HepG2 (cell line): ENCODE results near the gene CAPN9. TPM values are rescaled to one million over a fixed set of nuclear protein-coding genes. Genes with fewer than 3 reads are reported as not detected.
A peak's percentile ranks its signal among the peaks of the same experiment; 100 is the strongest.

ENCODE experiments used
- CREM ChIP-seq, 2 experiments: sonication (generic) in 1 of 2; formaldehyde crosslinking in 1 of 2; IDR thresholded peaks; 2 replicates each; pipeline versions ENCODE4 v1.4.0 to v1.6.1; 2016 to 2020; ENCODE audit warnings: antibody characterized with exemption in 1 of 2, mild to moderate bottlenecking in 1 of 2, missing genetic modification reagents in 1 of 2
- HOXA3 ChIP-seq: sonication (generic); formaldehyde crosslinking; IDR thresholded peaks from 2 replicates; pipeline ENCODE4 v1.5.0; 2020; ENCODE audit warnings: missing genetic modification reagents
- JUND ChIP-seq: sonication (generic); formaldehyde crosslinking; IDR thresholded peaks from 2 replicates; pipeline ENCODE4 v1.8.0; 2022; ENCODE audit warnings: mild to moderate bottlenecking, missing genetic modification reagents
- MAFF ChIP-seq: IDR thresholded peaks from 2 replicates; pipeline ENCODE4 v1.6.1; 2011; ENCODE audit warnings: low read depth, low read length, improper control_type of control experiment
- SIX1 ChIP-seq: sonication (generic); formaldehyde crosslinking; IDR thresholded peaks from 2 replicates; pipeline ENCODE4 v1.4.0; 2020; ENCODE audit warnings: missing genetic modification reagents, borderline replicate concordance
- ZBTB40 ChIP-seq, 2 experiments: fragments of 450-650 bp in 1 of 2; sonication (generic) in 1 of 2; formaldehyde crosslinking in 1 of 2; IDR thresholded peaks; 2 replicates each; pipeline versions ENCODE4 v1.6.1 to v1.8.0; 2016 to 2022; ENCODE audit warnings: antibody characterized with exemption in 1 of 2, mild to moderate bottlenecking in 1 of 2, missing genetic modification reagents in 1 of 2
- ZNF354B ChIP-seq: sonication (generic); formaldehyde crosslinking; IDR thresholded peaks from 2 replicates; pipeline ENCODE4 v1.8.0; 2022; ENCODE audit warnings: mild to moderate bottlenecking, missing genetic modification reagents
- ZNF749 ChIP-seq: sonication (generic); formaldehyde crosslinking; IDR thresholded peaks from 2 replicates; pipeline ENCODE4 v1.8.0; 2022; ENCODE audit warnings: mild to moderate bottlenecking, missing genetic modification reagents, moderate library complexity, borderline replicate concordance
- ZNF776 ChIP-seq: sonication (generic); formaldehyde crosslinking; IDR thresholded peaks from 2 replicates; pipeline ENCODE4 v1.4.0; 2020; ENCODE audit warnings: mild to moderate bottlenecking, missing genetic modification reagents
- polyA plus RNA-seq, 8 experiments: library from polyadenylated mRNA; depleted of rRNA in 3 of 8; stranded (reverse) in 7 of 8; unstranded in 1 of 8; fragments of >200 nt; fragmentation: Illumina TruSeq in 4 of 8; extraction: Trizol in 4 of 8; gene quantifications; 2 replicates each; pipeline versions ENCODE4 v1.2.1 to v1.2.3, GENCODE V29; 2011 to 2016; ENCODE audit warnings: low read depth in 4 of 8, missing spikeins in 1 of 8, mixed read lengths in 1 of 8; ENCODE audit not compliant: insufficient read depth in 1 of 8
- total RNA-seq, 5 experiments: library from RNA; depleted of rRNA; stranded (reverse); fragments of >200 nt; fragmentation: Illumina TruSeq; extraction: Trizol; gene quantifications; 2 replicates each; pipeline ENCODE4 v1.2.3, GENCODE V29; 2016; ENCODE audit warnings: low read depth in 1 of 5
- TF ChIP-seq, protein P1 (sequence below): sonication (generic); formaldehyde crosslinking; IDR thresholded peaks from 2 replicates; pipeline ENCODE4 v1.5.0; 2020; ENCODE audit warnings: mild to moderate bottlenecking, missing genetic modification reagents
- TF ChIP-seq, protein P2 (sequence below): sonication (generic); formaldehyde crosslinking; IDR thresholded peaks from 2 replicates; pipeline ENCODE4 v1.5.1; 2020; ENCODE audit warnings: missing genetic modification reagents, mild to moderate bottlenecking, borderline replicate concordance
- TF ChIP-seq, protein P3 (sequence below): sonication (generic); formaldehyde crosslinking; IDR thresholded peaks from 2 replicates; pipeline ENCODE4 v1.5.0; 2020; ENCODE audit warnings: missing genetic modification reagents

The CAPN9 gene
- total and polyA plus RNA-seq, 2 of the 13 experiments (the other 11 are each of a cell fraction or from before 2014, with no cell fraction given): 0.04 to 0.31 TPM

DNA sequence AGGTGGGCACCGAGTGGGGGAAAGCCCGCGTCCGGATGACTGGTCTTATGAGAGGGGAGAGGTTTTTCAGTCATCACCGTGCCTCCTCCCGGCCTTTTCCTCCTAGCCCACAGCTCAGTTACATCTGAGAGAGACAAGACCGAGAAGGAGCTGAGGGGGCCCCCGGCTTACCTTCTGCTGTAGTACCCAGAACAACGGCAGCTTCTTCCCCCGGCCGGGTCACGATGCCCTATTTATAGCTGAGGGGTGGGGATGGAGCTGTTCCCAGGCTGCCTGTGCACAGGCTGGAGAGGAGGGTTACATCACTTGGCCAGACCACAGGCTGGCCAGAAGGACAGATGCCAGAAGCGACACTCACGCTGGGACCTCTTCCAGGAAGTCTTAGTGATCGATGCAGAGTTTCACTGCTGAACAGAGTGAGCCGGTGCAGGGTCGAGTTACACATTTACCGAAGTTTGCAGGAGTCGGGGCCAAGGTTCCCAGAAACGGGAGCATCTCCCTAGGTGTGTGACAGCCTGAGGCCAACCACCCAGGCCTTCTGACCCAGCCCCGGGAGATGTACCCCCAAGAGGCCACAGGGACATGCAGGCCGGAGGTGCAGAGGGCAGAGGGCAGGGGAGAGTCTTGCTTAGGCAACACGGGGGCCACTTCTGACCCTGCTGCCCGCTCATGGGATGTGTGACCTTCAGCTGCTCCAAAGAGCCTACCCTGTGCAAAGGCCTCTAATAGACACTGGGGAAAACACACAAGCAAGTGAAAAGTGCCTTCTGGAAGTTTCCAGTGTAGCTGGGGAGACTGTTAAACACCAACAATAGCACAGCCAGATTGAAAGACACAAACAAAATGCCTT lies 33.0 kb upstream of the CAPN9 start, which contains the start of gene AGT (continued):
- TF ChIP-seq, protein P1, sequence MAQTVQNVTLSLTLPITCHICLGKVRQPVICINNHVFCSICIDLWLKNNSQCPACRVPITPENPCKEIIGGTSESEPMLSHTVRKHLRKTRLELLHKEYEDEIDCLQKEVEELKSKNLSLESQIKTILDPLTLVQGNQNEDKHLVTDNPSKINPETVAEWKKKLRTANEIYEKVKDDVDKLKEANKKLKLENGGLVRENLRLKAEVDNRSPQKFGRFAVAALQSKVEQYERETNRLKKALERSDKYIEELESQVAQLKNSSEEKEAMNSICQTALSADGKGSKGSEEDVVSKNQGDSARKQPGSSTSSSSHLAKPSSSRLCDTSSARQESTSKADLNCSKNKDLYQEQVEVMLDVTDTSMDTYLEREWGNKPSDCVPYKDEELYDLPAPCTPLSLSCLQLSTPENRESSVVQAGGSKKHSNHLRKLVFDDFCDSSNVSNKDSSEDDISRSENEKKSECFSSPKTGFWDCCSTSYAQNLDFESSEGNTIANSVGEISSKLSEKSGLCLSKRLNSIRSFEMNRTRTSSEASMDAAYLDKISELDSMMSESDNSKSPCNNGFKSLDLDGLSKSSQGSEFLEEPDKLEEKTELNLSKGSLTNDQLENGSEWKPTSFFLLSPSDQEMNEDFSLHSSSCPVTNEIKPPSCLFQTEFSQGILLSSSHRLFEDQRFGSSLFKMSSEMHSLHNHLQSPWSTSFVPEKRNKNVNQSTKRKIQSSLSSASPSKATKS (CRISPR knock-in tag): peak; percentile 95; the same call in 1 of the 2 replicates
- TF ChIP-seq JUND (peak; percentile 80), ZNF749 (peak; percentile 79; the same call in 1 of the 2 replicates), ZBTB40 (IDR thresholded peaks at IDR 0.05) (no peak), ZBTB40 (CRISPR knock-in tag; IDR thresholded peaks at IDR 0.05) (peak; percentile 92), MAFF (no peak), ZNF354B (CRISPR knock-in tag) (no peak), ZNF776 (CRISPR knock-in tag) (peak; percentile 89), CREM (IDR thresholded peaks at IDR 0.05) (peak; percentile 94), CREM (CRISPR knock-in tag; IDR thresholded peaks at IDR 0.05) (no peak), HOXA3 (CRISPR knock-in tag) (peak; percentile 92), SIX1 (peak; percentile 97)
- TF ChIP-seq, protein P2, sequence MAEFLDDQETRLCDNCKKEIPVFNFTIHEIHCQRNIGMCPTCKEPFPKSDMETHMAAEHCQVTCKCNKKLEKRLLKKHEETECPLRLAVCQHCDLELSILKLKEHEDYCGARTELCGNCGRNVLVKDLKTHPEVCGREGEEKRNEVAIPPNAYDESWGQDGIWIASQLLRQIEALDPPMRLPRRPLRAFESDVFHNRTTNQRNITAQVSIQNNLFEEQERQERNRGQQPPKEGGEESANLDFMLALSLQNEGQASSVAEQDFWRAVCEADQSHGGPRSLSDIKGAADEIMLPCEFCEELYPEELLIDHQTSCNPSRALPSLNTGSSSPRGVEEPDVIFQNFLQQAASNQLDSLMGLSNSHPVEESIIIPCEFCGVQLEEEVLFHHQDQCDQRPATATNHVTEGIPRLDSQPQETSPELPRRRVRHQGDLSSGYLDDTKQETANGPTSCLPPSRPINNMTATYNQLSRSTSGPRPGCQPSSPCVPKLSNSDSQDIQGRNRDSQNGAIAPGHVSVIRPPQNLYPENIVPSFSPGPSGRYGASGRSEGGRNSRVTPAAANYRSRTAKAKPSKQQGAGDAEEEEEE (CRISPR knock-in tag): no peak
- TF ChIP-seq, protein P3, sequence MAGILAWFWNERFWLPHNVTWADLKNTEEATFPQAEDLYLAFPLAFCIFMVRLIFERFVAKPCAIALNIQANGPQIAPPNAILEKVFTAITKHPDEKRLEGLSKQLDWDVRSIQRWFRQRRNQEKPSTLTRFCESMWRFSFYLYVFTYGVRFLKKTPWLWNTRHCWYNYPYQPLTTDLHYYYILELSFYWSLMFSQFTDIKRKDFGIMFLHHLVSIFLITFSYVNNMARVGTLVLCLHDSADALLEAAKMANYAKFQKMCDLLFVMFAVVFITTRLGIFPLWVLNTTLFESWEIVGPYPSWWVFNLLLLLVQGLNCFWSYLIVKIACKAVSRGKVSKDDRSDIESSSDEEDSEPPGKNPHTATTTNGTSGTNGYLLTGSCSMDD (CRISPR knock-in tag): no peak
